Stomach (tissue), 9 donors: ENCODE results near the gene TXNL4A. TPM values are rescaled to one million over a fixed set of nuclear protein-coding genes. Genes with fewer than 3 reads are reported as not detected.
A peak's percentile ranks its signal among the peaks of the same experiment; 100 is the strongest.
"Not testable (repeated sequence)": the region's sequence is repeated elsewhere in the genome, so short reads cannot be mapped to it uniquely, and the experiment has no call there.

ENCODE experiments used
- DNase-seq, 2 donors: peaks; one replicate each; pipeline versions ENCODE4 v3.0.0 to v3.0.0-alpha.2; 2013 to 2019
- H3K27ac ChIP-seq, 5 donors: fragments of 200-600 bp in 4 of 5; sonication (generic) in 4 of 5; one replicate each; pipeline ENCODE4 v1.5.1; 2013 to 2019; ENCODE audit warnings: mild to moderate bottlenecking in 1 of 5, moderate library complexity in 1 of 5
- H3K27me3 ChIP-seq, 3 donors: fragments of 200-600 bp; sonication (generic); one replicate each; pipeline ENCODE4 v1.5.1; 2017 to 2019; ENCODE audit warnings: mixed run types in 1 of 3
- H3K36me3 ChIP-seq, 4 donors: fragments of 200-600 bp; sonication (generic); 1 replicate in 3 of 4; 2 replicates in 1 of 4; pipeline ENCODE4 v1.5.1; 2016 to 2019
- H3K4me1 ChIP-seq, 4 donors: fragments of 200-600 bp; sonication (generic); one replicate each; pipeline ENCODE4 v1.5.1; 2016 to 2019
- H3K4me3 ChIP-seq, 4 donors: fragments of 200-600 bp; sonication (generic) in 3 of 4; one replicate each; pipeline ENCODE4 v1.5.1; 2016 to 2019; ENCODE audit warnings: mild to moderate bottlenecking in 1 of 4
- H3K9me3 ChIP-seq, 4 donors: fragments of 200-600 bp; sonication (generic); one replicate each; pipeline ENCODE4 v1.5.1; 2016 to 2019
- CTCF ChIP-seq, 7 experiments: fragments of 450-650 bp in 4 of 7; fragments of 200-600 bp in 3 of 7; sonication (generic) in 3 of 7; IDR thresholded peaks; one replicate each; pipeline ENCODE4 v1.5.1; 2016 to 2019; ENCODE audit warnings: antibody characterized with exemption in 7 of 7, control low read depth in 2 of 7, mild to moderate bottlenecking in 1 of 7
- EP300 ChIP-seq: sonication (generic); formaldehyde crosslinking; IDR thresholded peaks from one replicate; pipeline ENCODE4 v1.6.1; 2017; ENCODE audit warnings: antibody characterized with exemption
- POLR2A ChIP-seq, 4 donors: fragments of 450-650 bp; IDR thresholded peaks; one replicate each; pipeline ENCODE4 v1.6.1; 2016; ENCODE audit warnings: antibody characterized with exemption in 4 of 4, control low read depth in 2 of 4, mild to moderate bottlenecking in 1 of 4, moderate library complexity in 1 of 4
- POLR2AphosphoS5 ChIP-seq, 3 donors: sonication (generic); formaldehyde crosslinking; IDR thresholded peaks; one replicate each; pipeline ENCODE4 v1.6.1; 2016; ENCODE audit warnings: antibody characterized with exemption in 3 of 3
- WGBS, 5 donors: extraction: QIAGEN DNeasy Blood & Tissue Kit in 3 of 5; methylation state at CpG; one replicate each; pipeline versions ENCODE4 v1.1.5 to v1.1.7; 2013 to 2018; 5-methylcytosine and 5-hydroxymethylcytosine counted together
- intact Hi-C: fragments of 100-400 bp; cut with DNase I; formaldehyde crosslinking; loops from one replicate; pipeline ENCODE4 v1.15.1; 2023; ENCODE audit warnings: low total_unique reads
- polyA plus RNA-seq, 3 donors: library from polyadenylated mRNA; stranded (reverse); fragments of 200-250 nt; gene quantifications; one replicate each; pipeline ENCODE4 v1.2.3, GENCODE V29; 2013
- total RNA-seq, 5 donors: library from RNA; depleted of rRNA; stranded (reverse); fragments of >200 nt; gene quantifications; one replicate each; pipeline versions ENCODE4 v1.1.0 to v1.2.3, GENCODE V29; 2014 to 2016
- donor health status: healthy with polysubstance abuse.
- donor health status: Bipolar disorder and iron deficiency.
- donor health status: healthy.

The TXNL4A gene
- total and polyA plus RNA-seq, 8 donors = 12.9 to 146 (median 59.4) TPM

DNA sequence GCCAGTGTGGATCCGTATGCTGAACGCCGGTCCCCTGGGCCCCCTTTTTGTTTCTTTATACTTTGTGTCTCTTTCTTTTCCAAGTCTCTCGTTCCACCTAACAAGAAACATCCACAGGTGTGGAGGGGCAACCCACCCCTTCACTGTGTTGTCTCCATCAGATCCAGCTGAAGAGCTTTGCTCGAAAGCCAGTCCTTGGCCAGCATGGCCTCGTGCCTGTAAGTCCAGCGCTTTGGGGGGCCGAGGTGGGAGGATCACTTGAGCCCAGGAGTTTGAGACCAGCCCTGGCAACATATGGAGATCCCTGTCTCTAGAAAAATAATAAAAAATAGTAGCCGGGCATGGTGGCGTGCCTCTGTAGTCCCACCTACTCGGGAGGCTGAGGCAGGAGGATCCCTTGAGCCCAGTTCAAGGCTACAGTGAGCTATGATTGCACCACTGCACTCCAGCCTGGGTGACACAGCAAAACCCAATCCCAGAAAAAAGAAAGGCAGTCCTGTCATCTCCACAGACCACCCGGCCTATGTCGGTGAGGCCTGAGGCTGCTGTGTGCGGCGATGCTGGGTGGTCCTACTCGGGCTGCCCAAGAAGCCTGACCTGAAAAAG is 27.3 kb downstream of the TXNL4A start:
- Histone ChIP-seq H3K36me3 (no peaks in the 10 kb centered on the region), H3K9me3 (no peaks in the 10 kb centered on the region), H3K27ac (no peak overlapping the region), H3K4me3 (no peak overlapping the region), H3K27me3 (peaks cover 0 to 5% (median 0%) of the 10 kb centered on the region in 3 donors), H3K4me1 (peaks cover 13 to 65% (median 26%) of the 10 kb centered on the region in 4 donors)
- no peak for DNase-seq
- intact Hi-C loops = no loop called here
- 83 to 92% (median 91%) methylated on average over 12 to 16 of the region's 16 CpGs for WGBS, 5 donors
- TF ChIP-seq EP300 (no peak), CTCF (IDR thresholded peaks at IDR 0.05) (no peak), POLR2AphosphoS5 (IDR thresholded peaks at IDR 0.05) (no peak), POLR2A (IDR thresholded peaks at IDR 0.05) (no peak)

DNA sequence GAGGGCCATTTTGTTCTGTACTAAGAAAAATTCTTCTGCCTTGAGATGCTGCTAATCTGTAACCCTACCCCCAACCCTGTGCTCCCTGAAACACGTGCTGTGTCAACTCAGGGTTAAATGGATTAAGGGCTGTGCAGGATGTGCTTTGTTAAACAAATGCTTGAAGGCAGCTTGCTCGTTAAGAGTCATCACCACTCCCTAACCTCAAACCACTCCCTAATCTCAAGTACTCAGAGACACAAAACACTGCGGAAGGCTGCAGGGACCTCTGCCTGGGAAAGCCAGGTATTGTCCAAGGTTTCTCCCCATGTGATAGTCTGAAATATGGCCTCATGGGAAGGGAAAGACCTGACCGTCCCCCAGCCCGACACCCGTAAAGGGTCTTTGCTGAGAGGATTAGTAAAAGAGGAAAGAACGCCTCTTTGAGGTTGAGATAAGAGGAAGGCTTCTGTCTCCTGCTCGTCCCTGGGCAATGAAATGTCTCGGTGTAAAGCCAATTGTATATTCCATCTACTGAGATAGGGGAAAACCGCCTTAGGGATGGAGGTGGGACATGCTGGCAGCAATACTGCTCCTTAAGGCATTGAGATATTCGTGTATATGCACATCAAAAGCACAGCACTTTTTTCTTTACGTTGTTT is 28.1 kb downstream of the TXNL4A start:
- H3K9me3 ChIP-seq, H3K27me3 ChIP-seq, H3K4me3 ChIP-seq, intact Hi-C loops, H3K36me3 ChIP-seq: not testable (repeated sequence)
- DNase-seq = peak in 1 of 2 donors; percentile 67
- 18 to 31% (median 20%) methylated on average over 12 of the region's 12 CpGs for WGBS, 5 donors
- peaks cover 8 to 57% (median 20%) of the 10 kb centered on the region in 4 donors for H3K4me1 ChIP-seq
- H3K27ac ChIP-seq = peak overlapping the region in 1 of 5 donors; percentile 33

DNA sequence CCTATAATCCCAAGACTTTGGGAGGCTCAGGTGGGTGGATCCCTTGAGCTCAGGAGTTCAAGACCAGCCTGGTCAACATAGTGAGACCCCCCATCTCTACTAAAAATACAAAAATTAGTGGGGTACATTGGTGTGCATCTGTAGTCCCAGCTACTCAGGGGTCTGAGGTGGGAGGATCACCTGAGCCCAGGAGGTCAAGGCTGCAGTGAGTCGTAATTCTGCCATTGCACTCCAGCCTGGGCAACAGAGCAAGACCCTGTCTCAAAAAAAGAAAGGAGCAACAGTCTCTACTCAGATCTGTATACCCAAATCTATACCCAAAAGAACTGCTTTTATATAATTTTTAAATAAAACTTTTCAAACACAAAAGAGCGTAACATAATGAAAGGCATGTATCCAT is 29.4 kb downstream of the TXNL4A start:
- intact Hi-C loops = loop anchor here (10.0 kb wide), 1 partner anchor 274 kb away; no protein-coding TSS in a partner anchor
- WGBS, 5 donors = 98 to 100% (median 98%) methylated on average over 2 of the region's 2 CpGs
- Histone ChIP-seq H3K9me3 (no peaks in the 10 kb centered on the region), H3K4me3 (no peak overlapping the region), H3K4me1 (peaks cover 3 to 44% (median 10%) of the 10 kb centered on the region in 4 donors), H3K27ac (no peak overlapping the region), H3K36me3 (no peaks in the 10 kb centered on the region), H3K27me3 (peaks cover 0 to 5% (median 0%) of the 10 kb centered on the region in 3 donors)
- TF ChIP-seq POLR2A (IDR thresholded peaks at IDR 0.05) = no peak
- TF ChIP-seq POLR2AphosphoS5 (IDR thresholded peaks at IDR 0.05) = no peak
- no peak for TF ChIP-seq EP300
- no peak for DNase-seq

- Histone ChIP-seq H3K36me3 (no peaks in the 10 kb centered on the region), H3K4me1 (peaks cover 0 to 31% (median 14%) of the 10 kb centered on the region in 4 donors), H3K9me3 (no peaks in the 10 kb centered on the region), H3K27ac (no peak overlapping the region), H3K4me3 (no peak overlapping the region), H3K27me3 (no peaks in the 10 kb centered on the region)
- DNase-seq = no peak
- TF ChIP-seq POLR2AphosphoS5 (IDR thresholded peaks at IDR 0.05) (no peak), POLR2A (IDR thresholded peaks at IDR 0.05) (no peak), CTCF (IDR thresholded peaks at IDR 0.05) (no peak), EP300 (no peak)
- intact Hi-C loops = loop anchor here (10.0 kb wide), 1 partner anchor 271 kb away; no protein-coding TSS in a partner anchor
- WGBS, 5 donors = 71 to 82% (median 75%) methylated on average over 2 of the region's 2 CpGs
Measured at GRCh38 chr18:79956276-79956675, 32.1 kb downstream of the TXNL4A start.

GRCh38 chr18:79955302-79956075 is 32.9 kb downstream of the TXNL4A start:
- TF ChIP-seq CTCF (IDR thresholded peaks at IDR 0.05) = no peak
- no peak for TF ChIP-seq POLR2A (IDR thresholded peaks at IDR 0.05)
- TF ChIP-seq POLR2AphosphoS5 (IDR thresholded peaks at IDR 0.05) = no peak
- no peak for TF ChIP-seq EP300
- 85 to 89% (median 87%) methylated on average over 12 of the region's 12 CpGs for WGBS, 5 donors
- H3K27me3 ChIP-seq = no peaks in the 10 kb centered on the region
- peaks cover 3 to 26% (median 16%) of the 10 kb centered on the region in 4 donors for H3K4me1 ChIP-seq
- intact Hi-C loops = loop anchor here (10.0 kb wide), 1 partner anchor 271 kb away; no protein-coding TSS in a partner anchor
- no peaks in the 10 kb centered on the region for H3K36me3 ChIP-seq
- no peaks in the 10 kb centered on the region for H3K9me3 ChIP-seq
- H3K4me3 ChIP-seq = no peak overlapping the region
- no peak overlapping the region for H3K27ac ChIP-seq
- no peak for DNase-seq
